ENCODE results near the gene NUDT19. TPM values are rescaled to one million over a fixed set of nuclear protein-coding genes. Genes with fewer than 3 reads are reported as not detected.

Gene NUDT19
- total RNA-seq, 1 experiment from 2014 or later, result 6.1 TPM

DNA sequence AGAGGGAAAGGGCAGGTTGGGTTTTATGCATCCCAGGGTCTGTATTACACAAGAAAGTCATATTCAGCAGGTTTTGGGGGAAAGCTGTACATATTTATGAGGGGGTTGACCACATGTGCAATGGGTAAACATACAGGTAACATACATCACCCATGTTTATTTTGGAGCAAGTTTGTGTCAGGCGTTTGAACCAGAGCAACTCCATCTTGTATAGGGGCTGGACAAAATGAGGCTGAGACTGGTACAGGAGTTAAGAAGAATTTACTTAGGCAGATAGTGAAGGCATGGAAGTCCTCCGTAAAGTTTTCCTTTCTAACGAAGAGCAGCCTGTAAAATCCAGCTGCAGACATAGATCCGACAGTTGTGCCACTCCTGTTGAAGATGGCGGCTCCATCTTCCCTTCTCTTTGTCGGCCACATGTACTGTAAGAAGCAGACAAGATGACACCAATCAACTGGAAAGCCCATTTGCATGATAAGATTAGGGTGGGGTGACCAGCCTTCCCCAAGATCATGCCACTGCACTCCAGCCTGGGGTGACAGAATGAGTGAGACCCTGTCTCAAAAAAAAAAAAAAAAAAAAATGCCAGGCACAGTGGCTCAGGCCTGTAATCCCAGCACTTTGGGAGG is 4.7 kb upstream of the NUDT19 start:
- H3K36me3 Mint-ChIP-seq (ENCODE audit: insufficient read depth in 1 of 3, low read depth in 3 of 3), result no peaks in the 10 kb centered on the region
- H3K9me3 ChIP-seq (ENCODE audit: control insufficient read depth, low read depth, low read length), result no peaks in the 10 kb centered on the region
- DNase-seq, result no peak
- H2BK12ac ChIP-seq (ENCODE audit: insufficient read length, low read depth, low read length), result no peak overlapping the region
- peaks cover 0 to 6% of the 10 kb centered on the region in 2 experiments; a peak in 2 of 4 replicates for H3K4me1 Mint-ChIP-seq
- H3K4me1 ChIP-seq (ENCODE audit: insufficient read depth, low read length), result no peaks in the 10 kb centered on the region
- H3K14ac ChIP-seq (ENCODE audit: insufficient read depth, low read length), result no peak overlapping the region
- H4K91ac ChIP-seq (ENCODE audit: insufficient read length, low read depth, low read length), result no peak overlapping the region
- no peak overlapping the region for H2BK120ac ChIP-seq (ENCODE audit: low read depth, low read length, poor library complexity, severe bottlenecking)
- H3K27ac Mint-ChIP-seq, result no peak overlapping the region
- no peak overlapping the region for H3K9ac ChIP-seq (ENCODE audit: extremely low read depth, insufficient read length, low read length)
- no peak overlapping the region for H2BK5ac ChIP-seq (ENCODE audit: insufficient read length, low read length)
- no peak overlapping the region for H3K4me2 ChIP-seq (ENCODE audit: insufficient read depth, insufficient read length, low read length)
- no peak overlapping the region for H3K4me3 Mint-ChIP-seq
- no peaks in the 10 kb centered on the region for H3K9me3 Mint-ChIP-seq
- H2AFZ ChIP-seq (ENCODE audit: low read length), result no peak overlapping the region
- H4K5ac ChIP-seq (ENCODE audit: insufficient read length, low read depth, low read length), result no peak overlapping the region
- WGBS (ENCODE audit: extremely low coverage, insufficient read length, low lambda C conversion rate), result no CpG with 5 or more reads among the region's 6 CpGs
- TF ChIP-seq, protein P1, sequence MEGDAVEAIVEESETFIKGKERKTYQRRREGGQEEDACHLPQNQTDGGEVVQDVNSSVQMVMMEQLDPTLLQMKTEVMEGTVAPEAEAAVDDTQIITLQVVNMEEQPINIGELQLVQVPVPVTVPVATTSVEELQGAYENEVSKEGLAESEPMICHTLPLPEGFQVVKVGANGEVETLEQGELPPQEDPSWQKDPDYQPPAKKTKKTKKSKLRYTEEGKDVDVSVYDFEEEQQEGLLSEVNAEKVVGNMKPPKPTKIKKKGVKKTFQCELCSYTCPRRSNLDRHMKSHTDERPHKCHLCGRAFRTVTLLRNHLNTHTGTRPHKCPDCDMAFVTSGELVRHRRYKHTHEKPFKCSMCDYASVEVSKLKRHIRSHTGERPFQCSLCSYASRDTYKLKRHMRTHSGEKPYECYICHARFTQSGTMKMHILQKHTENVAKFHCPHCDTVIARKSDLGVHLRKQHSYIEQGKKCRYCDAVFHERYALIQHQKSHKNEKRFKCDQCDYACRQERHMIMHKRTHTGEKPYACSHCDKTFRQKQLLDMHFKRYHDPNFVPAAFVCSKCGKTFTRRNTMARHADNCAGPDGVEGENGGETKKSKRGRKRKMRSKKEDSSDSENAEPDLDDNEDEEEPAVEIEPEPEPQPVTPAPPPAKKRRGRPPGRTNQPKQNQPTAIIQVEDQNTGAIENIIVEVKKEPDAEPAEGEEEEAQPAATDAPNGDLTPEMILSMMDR (conservative IDR thresholded peaks at IDR 0.05), result no peak
- H3K18ac ChIP-seq (ENCODE audit: insufficient read length, low read depth, low read length), result no peak overlapping the region
- no peaks in the 10 kb centered on the region for H3K79me2 ChIP-seq (ENCODE audit: insufficient read depth, low read length)
- H4K20me1 ChIP-seq (ENCODE audit: control insufficient read depth, insufficient read depth, insufficient read length), result no peaks in the 10 kb centered on the region
- no peak overlapping the region for H3K4ac ChIP-seq (ENCODE audit: low read depth, low read length)
- H2AK5ac ChIP-seq (ENCODE audit: insufficient read length, low read length), result no peak overlapping the region
- H3K79me1 ChIP-seq (ENCODE audit: insufficient read depth, low read depth, low read length, poor library complexity, severe bottlenecking), result no peaks in the 10 kb centered on the region
- H4K8ac ChIP-seq (replicated peaks; ENCODE audit: insufficient read length, low read depth, low read length), result no peak overlapping the region
- H2BK15ac ChIP-seq (ENCODE audit: low read depth, low read length), result no peak overlapping the region
- H3K27me3 ChIP-seq (ENCODE audit: insufficient read depth, low read length), result no peaks in the 10 kb centered on the region; the same call in 1 of the 2 replicates
- no peak overlapping the region for H3K27ac ChIP-seq (ENCODE audit: insufficient read length, low read depth, low read length)
- no peak overlapping the region for H2BK20ac ChIP-seq (ENCODE audit: low read depth, low read length, poor library complexity, severe bottlenecking)
- H3K23ac ChIP-seq (ENCODE audit: insufficient read length, low read depth, low read length), result no peak overlapping the region
- no peaks in the 10 kb centered on the region for H3K23me2 ChIP-seq (ENCODE audit: insufficient read length, low read depth, low read length, poor library complexity, severe bottlenecking)
- no peak overlapping the region for H3T11ph ChIP-seq (ENCODE audit: low read length)
- H3K56ac ChIP-seq (ENCODE audit: insufficient read length, low read depth, low read length), result no peak overlapping the region
- peaks cover 3% of the 10 kb centered on the region for H3K27me3 Mint-ChIP-seq (ENCODE audit: low read depth)
